BJ (cell line): ENCODE results near the gene REXO2. TPM values are rescaled to one million over a fixed set of nuclear protein-coding genes. Genes with fewer than 3 reads are reported as not detected.
A peak's percentile ranks its signal among the peaks of the same experiment; 100 is the strongest.

ENCODE experiments used
- CTCF ChIA-PET: fragments of 350-600 bp; formaldehyde crosslinking; extraction: SDS; loops from one replicate; lab custom pipeline; 2021; ENCODE audit warnings: antibody characterized with exemption, inconsistent platforms; lab: Yijun Ruan, JAX
- POLR2A ChIA-PET: fragments of 300-600 bp; sonication (Branson Sonifier 250); formaldehyde crosslinking; extraction: SDS; loops from one replicate; lab custom pipeline; 2021; ENCODE audit warnings: antibody characterized with exemption; lab: Charles Lee
- DNase-seq: peaks from one replicate; pipeline ENCODE4 v3.0.0-alpha.2; 2011; ENCODE audit warnings: low read depth
- H3K27me3 ChIP-seq: 2 replicates; pipeline ENCODE4 v1.6.0; 2011; ENCODE audit warnings: low read length; ENCODE audit not compliant: control insufficient read depth, insufficient read depth
- H3K36me3 ChIP-seq: 2 replicates; pipeline ENCODE4 v1.5.1; 2011; ENCODE audit warnings: low read length; ENCODE audit not compliant: control insufficient read depth, insufficient read depth
- H3K4me3 ChIP-seq: 2 replicates; pipeline ENCODE4 v1.5.1; 2011; ENCODE audit warnings: low read depth, mild to moderate bottlenecking, control low read depth, low read length
- polyA plus RNA-seq: library from polyadenylated mRNA; depleted of rRNA; stranded (reverse); fragments of >200 nt; gene quantifications from 2 replicates; pipeline ENCODE4 v1.2.3, GENCODE V29; 2011
- TF ChIP-seq, protein P1 (sequence below): IDR thresholded peaks from 2 replicates; pipeline ENCODE4 v1.5.1; 2011; ENCODE audit warnings: low read depth, mild to moderate bottlenecking, control low read depth, inconsistent platforms, low read length, moderate library complexity; ENCODE audit not compliant: insufficient read depth

REXO2 gene
- polyA plus RNA-seq, 1 experiment: 266 TPM

DNA sequence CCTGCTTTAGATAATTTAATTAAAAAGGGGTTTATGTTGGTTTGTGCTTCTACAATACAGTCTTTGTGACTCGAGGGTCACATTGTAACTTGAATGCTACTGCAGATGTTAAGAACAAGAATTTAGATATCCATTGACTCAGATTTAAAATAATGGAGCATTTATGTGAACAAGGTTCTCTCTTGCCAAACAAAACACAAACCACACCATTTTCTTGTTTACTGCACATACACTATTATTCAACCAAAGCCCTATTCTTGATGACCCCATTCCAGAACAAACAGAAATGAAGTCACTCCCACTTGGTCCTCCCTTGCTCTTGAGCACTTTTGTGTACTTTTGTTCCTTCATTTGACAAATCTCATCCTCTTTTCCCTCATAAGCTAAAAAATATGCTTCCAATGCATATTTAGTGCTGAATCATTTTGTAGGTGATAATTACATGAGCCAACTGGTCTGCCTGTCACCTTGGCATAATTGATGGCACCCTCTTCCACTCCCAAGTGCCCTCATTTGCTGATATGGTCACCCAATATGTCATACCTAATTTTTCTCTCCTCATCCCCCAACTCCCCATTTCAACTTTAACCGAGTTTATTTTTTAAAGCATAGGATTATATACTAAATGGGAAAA lies 41.8 kb upstream of the REXO2 start:
- H3K36me3 ChIP-seq: no peaks in the 10 kb centered on the region
- no peaks in the 10 kb centered on the region for H3K27me3 ChIP-seq
- ChIA-PET POLR2A (no interaction called here), CTCF (interaction anchor here (0.7 to 1.2 kb wide), 2 partner anchors 15 to 20 kb away, joined by 3 read pairs; no protein-coding TSS in a partner anchor)
- no peak overlapping the region for H3K4me3 ChIP-seq
- TF ChIP-seq, protein P1, sequence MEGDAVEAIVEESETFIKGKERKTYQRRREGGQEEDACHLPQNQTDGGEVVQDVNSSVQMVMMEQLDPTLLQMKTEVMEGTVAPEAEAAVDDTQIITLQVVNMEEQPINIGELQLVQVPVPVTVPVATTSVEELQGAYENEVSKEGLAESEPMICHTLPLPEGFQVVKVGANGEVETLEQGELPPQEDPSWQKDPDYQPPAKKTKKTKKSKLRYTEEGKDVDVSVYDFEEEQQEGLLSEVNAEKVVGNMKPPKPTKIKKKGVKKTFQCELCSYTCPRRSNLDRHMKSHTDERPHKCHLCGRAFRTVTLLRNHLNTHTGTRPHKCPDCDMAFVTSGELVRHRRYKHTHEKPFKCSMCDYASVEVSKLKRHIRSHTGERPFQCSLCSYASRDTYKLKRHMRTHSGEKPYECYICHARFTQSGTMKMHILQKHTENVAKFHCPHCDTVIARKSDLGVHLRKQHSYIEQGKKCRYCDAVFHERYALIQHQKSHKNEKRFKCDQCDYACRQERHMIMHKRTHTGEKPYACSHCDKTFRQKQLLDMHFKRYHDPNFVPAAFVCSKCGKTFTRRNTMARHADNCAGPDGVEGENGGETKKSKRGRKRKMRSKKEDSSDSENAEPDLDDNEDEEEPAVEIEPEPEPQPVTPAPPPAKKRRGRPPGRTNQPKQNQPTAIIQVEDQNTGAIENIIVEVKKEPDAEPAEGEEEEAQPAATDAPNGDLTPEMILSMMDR: no peak
- no peak for DNase-seq

DNA sequence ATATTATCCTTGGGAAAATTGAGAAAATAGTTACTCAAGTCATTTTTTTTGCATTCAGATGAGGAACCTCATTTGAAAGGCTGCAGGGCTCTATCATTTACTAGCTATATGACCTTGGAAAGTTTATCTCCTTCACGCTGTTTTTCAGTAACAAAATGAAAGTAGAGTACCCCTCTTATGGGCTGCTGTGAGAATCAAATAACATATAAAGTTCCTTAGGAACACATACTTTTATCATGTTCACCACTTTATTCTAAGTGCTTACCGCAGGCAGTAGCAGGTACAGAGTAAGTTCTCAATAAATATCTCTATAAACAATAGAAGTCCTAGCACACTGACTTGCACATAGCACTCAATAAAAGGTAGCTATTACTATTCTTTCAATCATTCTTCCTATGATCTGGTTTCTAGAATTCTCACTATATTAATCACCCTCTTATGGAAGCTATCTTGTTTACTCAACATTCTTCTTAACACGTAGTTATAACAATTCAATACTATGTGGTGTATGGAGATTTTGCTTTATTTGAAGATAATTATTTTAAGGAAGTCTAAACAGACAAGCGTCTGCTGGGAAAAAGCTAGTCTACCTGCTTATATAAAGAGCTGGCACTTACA lies 40.9 kb upstream of the REXO2 start:
- no peak for DNase-seq
- TF ChIP-seq, protein P1: no peak
- POLR2A ChIA-PET: no interaction called here
- Histone ChIP-seq H3K4me3 (no peak overlapping the region), H3K27me3 (no peaks in the 10 kb centered on the region), H3K36me3 (no peaks in the 10 kb centered on the region)
- CTCF ChIA-PET: interaction anchor here (0.7 to 1.2 kb wide), 3 partner anchors 16 to 52 kb away, joined by 3 read pairs; no protein-coding TSS in a partner anchor

DNA sequence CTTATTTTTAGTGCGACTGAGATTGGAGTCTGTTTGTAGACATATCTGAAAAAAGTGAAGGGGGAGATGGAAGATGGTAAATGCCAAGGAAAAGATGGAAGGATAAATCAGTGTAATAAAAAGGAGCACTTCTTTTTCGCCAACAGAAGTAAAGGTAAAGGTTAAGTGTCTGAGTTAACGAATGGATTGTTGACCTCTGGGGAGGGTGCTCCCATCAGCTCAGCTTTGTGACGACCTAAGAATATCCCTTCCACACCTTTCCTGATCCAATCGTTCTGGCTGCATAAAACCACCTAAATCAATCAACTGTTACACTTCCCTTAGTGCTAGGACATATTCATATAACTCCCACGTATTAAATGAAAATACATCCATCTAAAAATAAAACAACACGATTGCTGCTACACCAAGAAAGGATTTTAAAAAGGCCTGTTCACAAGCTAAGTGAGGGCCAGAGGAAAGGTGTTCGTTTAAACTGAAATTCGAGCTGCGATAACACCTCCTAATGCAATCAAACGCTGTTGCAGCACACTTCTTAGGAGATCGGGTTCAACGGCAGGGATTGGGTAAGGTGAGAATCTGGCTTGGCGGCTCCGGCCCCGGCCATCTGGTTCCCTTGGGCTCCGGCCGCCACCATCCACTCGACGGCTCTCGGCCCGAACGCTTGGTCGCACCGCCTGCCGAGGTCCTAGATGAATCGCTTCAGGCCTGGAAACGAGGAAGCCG lies 39.6 kb upstream of the REXO2 start:
- CTCF ChIA-PET: interaction anchor here (1.2 kb wide), 1 partner anchor 52 kb away, joined by 3 read pairs; no protein-coding TSS in a partner anchor
- POLR2A ChIA-PET: no interaction called here

DNA sequence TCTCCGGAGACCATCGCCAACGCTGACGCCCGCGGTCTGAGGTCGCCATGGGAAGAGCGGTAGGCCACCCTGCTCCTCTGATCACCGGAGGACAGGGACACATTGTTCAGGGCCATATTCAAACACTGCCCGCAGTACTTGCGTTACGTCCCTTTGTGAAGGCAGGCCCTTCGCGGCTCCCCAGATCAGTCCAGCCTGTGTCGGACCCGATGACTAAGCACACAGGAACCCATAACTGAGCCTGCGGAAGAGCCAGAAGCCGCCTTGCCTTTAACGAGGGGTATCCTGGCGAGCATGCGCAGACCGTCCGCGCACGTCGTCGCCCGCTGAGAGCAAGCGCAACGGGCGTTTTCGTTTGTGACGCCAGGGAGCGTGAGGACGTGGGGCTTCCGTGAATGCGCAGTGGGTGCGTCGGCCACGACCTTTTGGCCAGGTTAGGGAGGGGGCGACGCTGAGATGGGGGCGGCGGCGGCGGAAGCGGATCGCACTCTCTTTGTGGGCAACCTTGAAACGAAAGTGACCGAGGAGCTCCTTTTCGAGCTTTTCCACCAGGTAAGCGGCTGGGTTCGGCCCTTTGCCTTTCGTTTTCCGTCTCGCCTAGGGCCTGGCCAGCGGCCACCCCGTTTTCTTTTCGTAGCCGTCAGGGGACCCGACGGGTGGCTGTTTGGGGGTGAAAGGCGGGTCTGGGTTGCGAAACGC lies 38.9 kb upstream of the REXO2 start, which contains the start of the genes C11orf71 and RBM7:
TSS of gene C11orf71 (minus strand) at position 296 of the 699 bp plus-strand sequence. CDS start at position 116, 180 bp downstream.
TSS of gene RBM7 (plus strand) at position 451 of the 699 bp plus-strand sequence. CDS start at position 457, 6 bp downstream.
- peak within 1 kb of the TSS; percentile 72 for H3K4me3 ChIP-seq
- peak; percentile 96 for DNase-seq
- H3K36me3 ChIP-seq: peaks cover 2% of the 10 kb centered on the region
- CTCF ChIA-PET: interaction anchor here (1.2 kb wide), 1 partner anchor 53 kb away, joined by 3 read pairs; no protein-coding TSS in a partner anchor
- POLR2A ChIA-PET: no interaction called here
- TF ChIP-seq, protein P1: 0 out of 2 replicates have a peak, but pooled peaks have one; percentile 2
- H3K27me3 ChIP-seq: no peaks in the 10 kb centered on the region

More for the DNA sequence above, 39.6 kb upstream of the REXO2 start:
- Histone ChIP-seq H3K4me3 (peak overlapping the region; percentile 72), H3K36me3 (no peaks in the 10 kb centered on the region; the same call in none of the 2 replicates), H3K27me3 (no peaks in the 10 kb centered on the region)
- TF ChIP-seq, protein P1: no peak
- no peak for DNase-seq
